HG03135 (cell line): ENCODE data around the gene FGF22.
"Not testable (repeated sequence)": the region's sequence is repeated elsewhere in the genome, so short reads cannot be mapped to it uniquely, and the experiment has no call there.

Experiments used
- ATAC-seq: cut with Tn5 transposase; IDR thresholded peaks from one replicate; pipeline ENCODE4 v1.9.1; 2021; ENCODE audit warnings: mild to moderate bottlenecking, moderate library complexity; ENCODE audit not compliant: unreplicated experiment

The FGF22 gene

DNA sequence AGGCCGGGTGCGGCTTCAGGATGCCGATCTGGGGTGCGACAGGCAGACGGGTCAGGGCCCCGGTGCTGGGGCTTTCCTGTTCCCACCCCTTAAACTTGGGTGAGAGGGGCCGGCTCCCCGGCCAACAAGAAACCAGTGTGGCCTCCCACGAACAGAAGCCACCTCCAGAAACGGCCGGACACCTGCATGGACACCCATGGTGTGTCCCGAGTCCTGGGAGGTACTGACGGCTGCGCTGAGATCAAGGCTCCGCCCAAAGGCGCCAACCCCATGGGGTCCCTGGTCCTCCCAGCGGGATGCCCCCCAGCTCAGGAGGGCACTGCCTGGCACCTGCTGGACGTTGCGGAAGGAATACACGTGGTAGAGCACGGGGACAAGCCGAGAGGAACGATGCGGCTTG, 17.9 kb upstream of the FGF22 start:
- ATAC-seq: no peak

DNA sequence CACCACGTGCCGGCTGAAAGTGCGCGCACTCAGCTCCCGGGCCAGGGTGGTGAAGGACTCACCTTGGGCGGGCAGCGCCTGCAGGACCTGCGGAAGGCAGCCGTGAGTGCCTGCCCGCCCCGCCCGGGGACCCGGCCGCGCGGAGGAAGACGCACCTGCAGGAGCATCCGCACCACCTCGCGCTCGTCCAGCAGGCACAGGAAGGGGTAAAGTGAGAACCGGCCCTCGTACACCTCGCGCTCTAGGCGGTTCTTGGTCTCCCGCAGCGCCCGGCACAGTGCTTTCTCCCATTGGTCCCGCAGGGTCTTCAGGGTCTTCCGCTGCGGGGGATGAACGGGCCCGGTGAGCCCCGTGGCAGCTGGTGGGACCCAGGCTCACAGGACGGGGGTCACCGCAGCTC, 17.0 kb upstream of the FGF22 start:
- no peak for ATAC-seq

DNA sequence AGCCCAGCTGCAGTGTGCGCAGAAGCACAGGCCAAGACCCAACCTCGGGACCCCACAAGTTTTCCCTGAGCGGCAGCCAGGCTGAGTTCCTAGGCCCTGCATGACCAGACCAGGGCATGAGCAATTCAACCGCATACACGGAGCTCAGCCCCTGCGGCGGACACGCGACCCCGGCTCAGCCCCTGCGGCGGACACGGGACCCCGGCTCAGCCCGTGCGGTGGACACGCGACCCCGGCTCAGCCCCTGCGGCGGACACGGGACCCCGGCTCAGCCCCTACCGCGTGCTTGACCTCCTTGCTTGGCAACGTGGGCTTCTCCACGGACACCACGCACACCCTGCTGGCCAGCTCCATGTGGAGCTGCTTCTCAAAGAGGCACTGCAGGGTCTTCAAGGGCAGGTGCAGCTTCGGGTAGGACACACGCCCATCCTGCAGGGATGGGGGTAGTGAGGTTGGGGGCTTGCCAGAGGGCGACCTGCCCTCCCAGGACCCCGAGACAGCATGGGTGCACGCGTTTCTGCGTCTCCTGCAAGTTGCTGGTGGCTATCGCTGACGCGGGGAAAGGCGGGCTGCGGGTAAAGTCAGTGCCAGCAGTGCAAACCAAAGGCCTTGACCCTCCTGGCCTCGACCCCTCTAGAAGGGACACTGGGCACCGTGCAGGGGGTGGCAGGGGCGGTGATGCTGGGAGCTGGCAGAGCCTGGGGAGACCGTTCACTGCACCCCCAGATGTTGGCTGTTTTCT, 16.3 kb upstream of the FGF22 start:
- ATAC-seq: no peak

DNA sequence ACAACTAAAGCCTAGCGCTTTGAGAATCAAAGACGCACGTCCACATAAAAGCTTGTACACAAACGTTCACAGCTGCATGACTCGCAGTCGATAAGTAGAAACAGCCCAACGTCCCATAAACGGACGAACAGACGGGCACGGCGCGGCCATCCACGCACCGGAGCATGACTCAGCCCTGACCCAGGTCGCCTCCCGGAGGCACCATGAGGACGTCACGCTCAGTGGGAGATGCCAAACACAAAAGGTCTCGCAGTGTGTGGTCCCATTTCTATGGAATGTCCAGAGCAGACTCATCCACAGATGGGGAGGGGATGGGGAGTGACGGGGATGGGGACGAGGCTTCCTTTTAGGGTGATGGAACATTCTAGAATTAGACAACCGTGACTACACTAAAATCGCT, 15.7 kb upstream of the FGF22 start:
- ATAC-seq: no peak

DNA sequence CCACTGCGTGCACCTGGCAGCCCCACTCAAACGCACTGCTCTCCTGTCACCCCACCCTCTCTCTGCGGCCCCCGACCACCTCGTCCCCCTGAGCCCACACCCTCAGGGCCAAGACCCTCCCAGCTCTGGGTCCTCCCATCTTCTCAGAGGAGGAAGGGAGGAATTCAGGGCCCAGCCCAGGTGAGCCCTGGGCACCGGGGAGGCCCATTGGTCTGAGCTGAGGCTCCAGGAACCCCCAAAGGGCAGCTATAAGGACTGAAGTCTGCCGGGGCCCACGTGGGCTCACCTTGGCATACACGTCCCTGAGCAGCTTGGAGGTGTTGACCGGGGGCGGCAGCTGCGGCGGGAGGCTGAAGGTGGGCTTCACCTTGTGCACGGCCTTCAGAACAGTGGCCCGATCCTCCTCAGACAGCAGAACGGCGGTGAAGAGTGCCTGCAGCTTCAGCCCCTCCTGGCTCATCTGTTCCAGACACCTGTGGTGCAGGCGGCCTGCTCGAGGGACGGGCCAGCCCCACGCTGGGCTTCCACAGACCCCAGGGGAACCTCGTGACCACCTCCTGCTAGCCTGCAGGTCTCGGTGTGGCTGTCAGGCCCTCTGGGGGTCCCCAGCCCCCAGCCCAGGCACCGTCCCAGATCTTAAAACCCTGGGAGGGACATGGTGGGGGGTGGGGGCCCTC, 15.1 kb upstream of the FGF22 start:
- no peak for ATAC-seq

DNA sequence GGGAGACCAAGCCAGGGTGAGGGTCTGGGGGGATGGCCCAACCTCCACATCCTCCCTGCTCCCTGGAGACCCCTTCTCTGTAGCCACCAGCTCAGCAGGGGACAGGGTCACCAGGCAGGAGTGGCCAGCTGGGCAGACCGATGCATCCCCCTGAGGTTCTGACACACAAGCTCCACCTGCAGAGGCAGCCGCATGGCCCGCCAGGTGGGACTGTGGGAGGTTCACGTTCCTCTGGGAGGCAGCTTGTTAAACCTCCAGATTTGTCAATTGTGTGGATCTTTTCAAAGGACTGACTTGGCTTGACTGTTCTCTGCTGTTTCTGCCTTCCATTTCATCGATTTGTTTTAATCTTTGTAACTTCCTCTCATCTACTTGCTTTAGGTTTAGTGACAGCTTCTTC, 14.4 kb upstream of the FGF22 start:
- no peak for ATAC-seq

DNA sequence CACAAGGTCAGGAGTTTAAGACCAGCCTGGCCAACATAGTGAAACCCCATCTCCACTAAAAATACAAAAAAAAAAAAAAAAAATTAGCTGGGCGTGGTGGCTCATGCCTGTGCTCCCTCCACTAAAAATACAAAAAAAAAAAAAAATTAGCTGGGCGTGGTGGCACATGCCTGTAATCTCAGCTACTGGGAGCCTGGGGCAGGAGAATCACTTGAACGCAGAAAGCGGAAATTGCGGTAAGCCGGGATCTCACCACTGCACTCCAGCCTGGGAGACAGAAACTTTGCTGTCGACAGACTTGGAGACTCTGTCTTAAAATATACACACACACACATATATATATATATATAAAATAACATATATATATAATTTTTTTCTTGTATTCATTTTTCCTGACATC, 13.1 kb upstream of the FGF22 start:
- ATAC-seq: not testable (repeated sequence)

DNA sequence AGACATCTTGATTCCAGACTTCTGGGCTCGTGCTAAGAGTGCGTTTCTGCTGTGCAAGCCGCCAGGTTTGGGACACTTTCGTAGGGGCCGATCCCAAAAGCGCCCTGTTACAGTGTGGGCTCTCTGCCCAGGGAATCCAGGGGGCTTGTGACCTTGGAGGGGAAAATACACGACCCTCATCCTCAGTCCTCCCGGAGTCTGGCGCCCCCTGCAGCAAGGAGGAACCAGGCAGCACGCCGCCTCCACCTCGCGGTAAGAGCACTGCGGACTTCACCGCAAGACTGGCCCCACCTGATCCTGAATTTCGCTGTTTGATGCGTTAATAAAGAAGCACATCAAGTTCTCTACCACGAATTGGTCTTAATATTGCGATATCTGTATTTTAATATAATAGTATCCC, 11.5 kb upstream of the FGF22 start:
- no peak for ATAC-seq

DNA sequence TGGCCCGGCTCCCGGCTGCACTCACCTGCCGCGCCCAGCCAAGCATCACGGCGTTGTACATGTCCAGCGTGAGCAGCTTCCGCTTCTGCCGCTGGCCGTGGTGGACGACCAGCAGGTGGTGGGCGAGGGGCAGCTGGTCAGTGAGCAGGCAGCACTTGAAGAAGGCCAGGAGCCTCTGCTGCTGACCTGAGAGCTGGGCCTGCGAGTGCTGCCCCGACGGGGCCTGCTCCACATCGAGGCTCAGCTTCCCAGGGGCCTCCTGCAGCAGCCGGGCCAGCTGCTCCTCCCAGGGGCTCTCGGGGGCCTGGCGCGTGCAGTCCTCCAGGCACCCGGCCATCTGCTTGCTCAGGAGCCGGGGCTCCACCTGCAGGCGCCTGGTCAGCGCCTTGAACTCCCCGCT, 10.2 kb upstream of the FGF22 start:
- ATAC-seq: not testable (repeated sequence)

DNA sequence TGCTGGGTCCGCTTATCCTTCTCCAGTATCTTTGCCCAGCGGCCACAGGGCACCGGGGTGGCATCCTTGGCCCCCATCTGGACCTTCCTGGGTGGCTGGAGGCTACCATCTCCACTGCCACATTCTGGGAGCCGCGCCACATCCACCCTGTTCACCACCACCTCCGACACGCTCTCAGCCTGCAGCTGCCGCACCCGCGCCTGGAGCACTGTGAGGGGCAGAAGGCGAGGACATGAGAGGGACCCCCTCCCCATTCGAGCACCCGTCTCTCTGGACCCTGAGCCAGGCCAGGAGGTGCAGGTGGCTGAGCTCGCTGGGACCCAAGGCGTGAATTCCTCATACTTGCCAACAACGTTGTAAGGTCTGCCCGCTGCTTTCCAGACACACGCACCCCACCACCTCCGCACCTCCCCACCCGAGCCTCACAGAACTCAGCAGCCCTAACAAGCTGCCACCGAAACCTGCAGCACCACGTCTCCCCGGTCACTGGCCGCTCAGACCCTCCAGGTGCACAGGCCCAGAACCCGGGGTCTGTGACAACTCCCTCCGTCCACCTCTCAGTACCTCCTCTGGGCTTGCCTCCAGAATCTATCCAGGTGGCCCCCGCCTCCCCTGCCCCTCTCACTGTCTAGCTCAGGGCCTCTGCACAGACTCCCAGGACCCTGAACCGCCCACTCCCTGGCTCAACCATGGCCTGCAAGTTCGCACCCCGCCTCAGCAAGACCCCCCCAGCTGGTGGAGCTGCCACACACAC, 9.5 kb upstream of the FGF22 start:
- ATAC-seq: no peak

DNA sequence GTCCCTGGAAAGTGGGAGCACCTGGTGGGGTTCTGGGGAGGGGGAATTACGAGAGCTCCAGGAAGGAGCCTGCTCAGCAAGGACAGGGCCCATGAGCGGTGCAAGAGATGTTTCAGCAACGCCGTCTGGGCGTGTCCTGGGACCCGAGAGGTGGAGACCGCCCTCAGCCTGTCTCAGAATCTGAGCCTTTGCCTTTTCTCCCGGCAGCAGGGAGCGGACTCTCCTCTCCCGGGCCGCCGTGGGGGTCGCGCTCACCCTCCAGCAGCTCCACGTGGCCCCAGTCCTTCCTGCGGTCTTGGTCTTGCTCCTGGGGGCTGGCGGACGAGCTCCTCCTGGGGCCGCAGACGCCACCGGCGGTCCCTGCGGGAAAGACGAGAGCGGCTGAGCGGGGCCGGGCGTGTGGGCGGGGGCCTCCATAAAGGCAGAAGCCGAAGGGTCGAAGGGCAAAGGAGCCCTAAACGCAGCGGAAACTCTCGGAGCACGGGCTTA, 7.1 kb upstream of the FGF22 start:
- ATAC-seq: peak; percentile 10

DNA sequence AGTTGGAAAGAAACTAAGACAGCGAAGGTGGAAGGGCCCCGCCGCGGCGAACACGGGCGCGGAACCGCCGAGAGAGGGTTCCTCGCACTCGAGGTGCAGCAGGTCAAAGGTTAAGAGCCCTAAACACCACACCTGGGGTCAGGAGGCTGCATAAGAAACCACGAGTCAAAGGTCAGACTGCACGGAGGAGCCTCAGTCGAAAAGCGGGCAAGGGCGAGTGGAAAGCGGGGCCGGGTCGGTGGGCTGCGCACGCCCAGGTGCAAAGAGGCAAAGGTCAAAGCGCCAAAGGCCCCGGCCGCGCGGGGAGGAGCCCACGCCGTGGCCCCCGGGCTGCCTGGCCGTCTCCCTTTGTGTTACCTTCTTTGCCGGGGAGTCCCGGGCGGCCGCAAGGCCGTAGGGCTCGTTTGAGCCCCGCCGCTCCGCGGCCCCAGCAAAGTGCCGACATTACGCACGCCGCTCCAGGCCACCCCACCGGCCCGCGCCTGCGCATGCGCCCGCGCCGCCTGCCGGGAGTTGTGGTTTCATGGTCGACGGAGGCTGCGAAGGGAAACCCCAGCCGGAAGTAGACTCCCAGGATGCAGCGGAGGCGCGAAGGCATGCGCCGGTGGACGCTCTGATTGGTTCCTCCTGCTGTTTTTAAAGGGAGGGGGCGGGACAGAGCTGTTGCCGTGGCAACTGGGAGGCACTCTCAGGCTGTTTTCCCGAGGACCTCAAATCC, 6.5 kb upstream of the FGF22 start, which contains the start of gene POLRMT:
POLRMT (minus strand) TSS at position 470 of the 718 bp plus-strand sequence; CDS start at position 445, 25 bp downstream.
- ATAC-seq: peak; percentile 79

DNA sequence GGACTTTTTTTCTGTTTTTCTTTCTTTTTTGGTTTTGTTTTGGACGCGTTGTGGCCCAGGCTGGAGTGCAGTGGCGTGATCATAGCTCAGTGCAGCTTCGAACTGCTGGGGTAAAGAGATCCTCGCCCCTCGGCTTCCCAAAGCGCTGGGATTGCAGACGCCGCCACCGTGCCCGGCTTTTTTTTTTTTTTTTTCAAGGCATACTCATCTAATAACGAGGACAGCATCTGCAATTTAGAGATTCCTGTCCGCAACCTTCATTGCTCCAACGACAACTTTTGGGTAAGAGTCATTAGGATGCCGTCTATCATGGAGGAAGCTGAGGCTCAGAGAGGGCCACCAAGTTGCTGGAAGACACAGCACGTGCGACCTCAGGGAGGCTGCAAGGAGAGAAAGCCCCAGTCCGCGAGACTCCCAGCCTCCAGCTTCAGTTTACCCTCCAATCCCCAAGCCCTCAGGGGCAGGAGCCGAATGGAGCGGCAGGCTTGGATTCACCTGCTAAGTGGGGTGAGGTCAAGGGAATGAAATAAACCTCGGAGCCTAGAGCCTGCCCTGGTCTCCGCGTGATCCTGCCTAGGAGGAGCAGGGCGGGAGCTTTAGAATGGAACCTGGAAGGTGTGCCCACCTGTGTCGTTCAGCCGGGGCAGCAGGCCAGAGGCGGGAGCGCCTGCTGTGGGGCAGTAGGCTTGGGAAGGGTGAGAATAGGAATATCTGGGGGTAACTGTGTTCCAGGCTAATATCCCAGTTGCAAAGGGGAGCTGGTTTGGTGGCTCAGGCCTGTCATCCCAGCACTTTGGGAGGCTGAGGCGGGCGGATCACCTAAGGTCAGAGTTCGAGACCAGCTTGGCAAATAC, 5.7 kb upstream of the FGF22 start:
- ATAC-seq: no peak

DNA sequence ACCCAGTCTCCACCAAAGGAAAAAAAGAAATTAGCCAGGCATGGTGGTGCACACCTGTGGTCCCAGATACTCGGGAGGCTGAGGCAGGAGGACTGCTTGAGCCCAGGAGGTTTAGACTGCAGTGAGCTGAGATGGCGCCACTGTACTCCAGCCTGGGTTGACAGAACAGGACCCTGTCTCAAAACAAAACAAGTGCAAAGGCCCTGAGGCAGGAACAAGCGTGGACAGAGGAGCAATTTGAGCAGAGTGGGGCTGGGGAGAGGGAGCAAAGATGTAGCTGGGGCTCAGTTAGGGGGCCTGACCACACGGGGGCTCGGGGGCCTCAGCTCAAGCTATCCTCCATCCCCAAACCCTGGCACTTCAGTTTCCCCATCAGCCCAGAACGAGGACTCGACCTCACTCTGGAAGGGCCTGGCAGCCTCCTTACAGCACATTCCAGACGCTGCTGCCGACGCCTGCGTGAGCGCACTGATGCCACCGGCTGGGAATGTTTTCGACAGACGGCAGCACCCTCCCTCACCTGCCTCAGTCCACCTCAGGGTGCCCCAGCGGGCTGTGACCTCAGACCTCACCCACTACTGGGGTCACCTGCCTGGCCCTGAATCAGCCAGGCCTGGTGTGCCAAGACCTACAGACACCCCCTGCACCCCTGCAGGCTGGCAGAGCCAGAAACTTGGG, 4.6 kb upstream of the FGF22 start:
- ATAC-seq: no peak

DNA sequence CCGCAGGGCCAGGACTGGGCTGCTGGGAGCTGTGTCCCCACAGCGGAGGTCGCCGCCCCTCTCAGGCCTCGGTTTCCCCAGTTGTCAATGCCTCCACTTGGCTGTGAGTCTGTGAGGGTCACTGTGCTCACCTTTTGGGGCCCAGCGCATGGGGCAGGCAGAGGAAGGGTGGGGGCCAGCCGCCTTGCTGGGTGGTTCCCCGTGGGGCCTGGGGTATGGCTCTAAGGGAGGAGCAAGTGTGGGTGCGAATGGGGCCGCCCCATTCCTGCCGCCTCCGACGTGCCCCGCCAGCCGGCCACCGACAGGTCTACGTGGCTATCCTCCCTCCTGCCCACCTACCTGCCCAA, 800 bp upstream of the FGF22 start:
- no peak for ATAC-seq

DNA sequence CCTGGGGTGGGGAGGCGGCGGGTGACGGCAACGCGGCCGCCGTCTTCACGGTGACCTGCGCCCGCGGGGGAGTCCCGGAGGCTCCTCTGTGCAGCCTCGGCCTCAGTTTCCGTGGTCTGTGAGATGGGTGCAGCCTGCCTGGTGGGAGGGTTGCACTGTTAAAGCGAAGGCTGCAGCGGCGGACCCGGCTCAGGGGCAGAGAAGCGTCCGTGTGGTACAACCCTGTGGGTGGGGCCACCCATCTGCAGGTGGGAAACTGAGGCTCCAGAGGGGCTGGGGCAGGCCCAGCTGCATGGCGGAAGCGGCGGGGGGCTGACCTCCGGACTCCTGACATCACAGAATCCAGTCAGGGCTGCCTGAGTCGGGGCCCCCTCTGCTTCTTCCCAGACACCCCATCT, 481 bp downstream of the FGF22 start:
- ATAC-seq: no peak

DNA sequence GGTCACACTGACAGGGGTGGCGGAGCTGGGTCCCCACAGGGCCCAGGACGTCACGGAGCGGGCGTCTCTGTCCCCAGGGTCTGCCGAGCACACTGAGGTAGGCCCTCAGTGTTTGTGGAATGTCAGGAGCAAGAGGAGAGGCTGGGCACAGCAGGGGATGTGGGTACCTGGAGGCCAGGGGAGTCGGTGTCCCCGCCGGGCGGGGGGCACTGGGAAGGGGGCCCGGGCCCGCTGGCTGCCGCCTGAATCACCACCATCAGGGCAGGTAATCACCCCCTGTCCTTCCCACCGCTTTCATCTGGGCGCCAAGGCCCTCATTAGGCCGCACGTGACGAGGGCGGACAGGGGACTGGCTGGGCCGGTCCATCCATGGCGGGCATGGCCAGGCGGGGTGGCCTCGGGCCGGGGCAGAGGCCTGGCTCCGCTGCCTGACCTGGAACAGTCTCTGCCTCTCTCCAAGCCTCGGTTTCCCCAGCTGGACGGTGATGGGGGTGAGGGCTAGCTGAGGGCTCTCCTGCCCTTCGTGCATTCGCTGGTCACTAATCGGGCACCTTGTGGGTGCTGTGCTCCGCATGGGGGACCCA, 1.0 kb downstream of the FGF22 start:
- no peak for ATAC-seq

DNA sequence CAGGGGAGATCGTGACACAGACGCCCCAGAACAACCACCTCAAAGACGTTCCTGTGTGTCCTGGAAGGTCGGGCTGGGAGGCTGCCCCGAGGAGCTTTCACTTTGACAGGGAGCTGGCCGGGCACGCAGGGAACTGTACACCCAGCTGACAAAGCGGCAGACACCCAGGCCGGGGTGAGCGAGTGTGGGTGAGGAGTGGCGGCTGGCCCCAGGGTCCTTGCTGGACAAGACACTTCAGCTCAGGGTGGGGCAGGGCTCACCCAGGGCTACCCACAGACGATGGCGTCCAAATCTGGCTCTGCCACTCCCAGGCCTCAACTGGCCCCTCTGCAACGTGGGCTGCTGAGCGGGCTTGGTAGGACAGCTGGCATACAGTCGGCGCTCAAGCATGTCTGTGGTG, 2.0 kb downstream of the FGF22 start:
- no peak for ATAC-seq
